Stimulated activated memory B cell treated with anti-CD40 and anti-IgM and Interleukin-4, amounts not matched to agents 10 μg/mL and 1 μg/mL and 100 μg/mL, for 72 hours (primary cell): ENCODE results near the gene ZNF319.

Source experiments
- ATAC-seq: fragments of 150-1000 bp; cut with Tn5 transposase; 2 replicates; pipeline ENCODE4 v1.10.0; 2021
- H3K27ac Mint-ChIP-seq: one replicate; pipeline ENCODE4 v1.8.0; 2022; ENCODE audit warnings: mild to moderate bottlenecking, mixed read lengths
- H3K27me3 Mint-ChIP-seq: one replicate; pipeline ENCODE4 v1.8.0; 2022; ENCODE audit warnings: mixed read lengths
- H3K36me3 Mint-ChIP-seq: one replicate; pipeline ENCODE4 v1.8.0; 2022; ENCODE audit warnings: mixed read lengths
- H3K4me1 Mint-ChIP-seq: one replicate; pipeline ENCODE4 v1.8.0; 2022; ENCODE audit warnings: mixed read lengths
- H3K4me3 Mint-ChIP-seq: one replicate; pipeline ENCODE4 v1.8.0; 2022; ENCODE audit warnings: mild to moderate bottlenecking, moderate library complexity, mixed read lengths
- H3K9me3 Mint-ChIP-seq: one replicate; pipeline ENCODE4 v1.8.0; 2022; ENCODE audit warnings: mixed read lengths

ZNF319 gene

GRCh38 chr16:58040945-58041627 lies 40.6 kb upstream of the ZNF319 start:
- H3K9me3 Mint-ChIP-seq = peaks cover 3% of the 10 kb centered on the region
- no peak for ATAC-seq
- no peak overlapping the region for H3K4me3 Mint-ChIP-seq
- H3K27ac Mint-ChIP-seq = no peak overlapping the region
- no peaks in the 10 kb centered on the region for H3K4me1 Mint-ChIP-seq
- H3K27me3 Mint-ChIP-seq = no peaks in the 10 kb centered on the region
- H3K36me3 Mint-ChIP-seq = no peaks in the 10 kb centered on the region

GRCh38 chr16:58040496-58040846 lies 40.0 kb upstream of the ZNF319 start:
- Mint-ChIP-seq H3K27ac (no peak overlapping the region), H3K4me1 (no peaks in the 10 kb centered on the region), H3K9me3 (peaks cover 3% of the 10 kb centered on the region), H3K27me3 (peaks cover 2% of the 10 kb centered on the region), H3K36me3 (no peaks in the 10 kb centered on the region), H3K4me3 (no peak overlapping the region)
- ATAC-seq = no peak

- H3K9me3 Mint-ChIP-seq = peaks cover 3% of the 10 kb centered on the region
Observed at GRCh38 chr16:58039829-58040495, 39.5 kb upstream of the ZNF319 start.

GRCh38 chr16:58038219-58038641 lies 37.8 kb upstream of the ZNF319 start:
- Mint-ChIP-seq H3K4me3 (no peak overlapping the region), H3K27me3 (peaks cover 13% of the 10 kb centered on the region), H3K4me1 (peaks cover 8% of the 10 kb centered on the region), H3K27ac (no peak overlapping the region), H3K9me3 (peaks cover 3% of the 10 kb centered on the region), H3K36me3 (no peaks in the 10 kb centered on the region)
- ATAC-seq = no peak

More at GRCh38 chr16:58039829-58040495, 39.5 kb upstream of the ZNF319 start:
- H3K27ac Mint-ChIP-seq = no peak overlapping the region
- H3K27me3 Mint-ChIP-seq = peaks cover 7% of the 10 kb centered on the region
- no peak for ATAC-seq
- H3K4me1 Mint-ChIP-seq = peaks cover 3% of the 10 kb centered on the region
- no peak overlapping the region for H3K4me3 Mint-ChIP-seq
- no peaks in the 10 kb centered on the region for H3K36me3 Mint-ChIP-seq

- H3K4me1 Mint-ChIP-seq = peaks cover 8% of the 10 kb centered on the region
- no peak for ATAC-seq
- peaks cover 3% of the 10 kb centered on the region for H3K9me3 Mint-ChIP-seq
- no peak overlapping the region for H3K4me3 Mint-ChIP-seq
- no peaks in the 10 kb centered on the region for H3K36me3 Mint-ChIP-seq
- no peak overlapping the region for H3K27ac Mint-ChIP-seq
- peaks cover 13% of the 10 kb centered on the region for H3K27me3 Mint-ChIP-seq
Observed at GRCh38 chr16:58037365-58038057, 37.0 kb upstream of the ZNF319 start.

GRCh38 chr16:58036943-58037342 lies 36.5 kb upstream of the ZNF319 start:
- H3K36me3 Mint-ChIP-seq = no peaks in the 10 kb centered on the region
- peaks cover 8% of the 10 kb centered on the region for H3K4me1 Mint-ChIP-seq
- H3K9me3 Mint-ChIP-seq = peaks cover 3% of the 10 kb centered on the region
- H3K27me3 Mint-ChIP-seq = peaks cover 13% of the 10 kb centered on the region
- no peak overlapping the region for H3K4me3 Mint-ChIP-seq
- H3K27ac Mint-ChIP-seq = no peak overlapping the region
- ATAC-seq = no peak

- peaks cover 8% of the 10 kb centered on the region for H3K4me1 Mint-ChIP-seq
- no peaks in the 10 kb centered on the region for H3K36me3 Mint-ChIP-seq
- H3K9me3 Mint-ChIP-seq = peaks cover 3% of the 10 kb centered on the region
- no peak for ATAC-seq
- peaks cover 13% of the 10 kb centered on the region for H3K27me3 Mint-ChIP-seq
- H3K27ac Mint-ChIP-seq = no peak overlapping the region
- no peak overlapping the region for H3K4me3 Mint-ChIP-seq
Observed at GRCh38 chr16:58035356-58036170, 35.1 kb upstream of the ZNF319 start.

GRCh38 chr16:58034774-58035173 lies 34.3 kb upstream of the ZNF319 start:
- Mint-ChIP-seq H3K27me3 (peaks cover 18% of the 10 kb centered on the region), H3K27ac (no peak overlapping the region), H3K4me1 (peaks cover 8% of the 10 kb centered on the region), H3K4me3 (no peak overlapping the region), H3K36me3 (no peaks in the 10 kb centered on the region), H3K9me3 (peaks cover 3% of the 10 kb centered on the region)
- no peak for ATAC-seq

- H3K36me3 Mint-ChIP-seq = no peaks in the 10 kb centered on the region
- H3K27ac Mint-ChIP-seq = no peak overlapping the region
- H3K4me1 Mint-ChIP-seq = peaks cover 8% of the 10 kb centered on the region
- no peak overlapping the region for H3K4me3 Mint-ChIP-seq
- peaks cover 23% of the 10 kb centered on the region for H3K27me3 Mint-ChIP-seq
- peaks cover 3% of the 10 kb centered on the region for H3K9me3 Mint-ChIP-seq
- ATAC-seq = no peak
Observed at GRCh38 chr16:58034128-58034685, 33.7 kb upstream of the ZNF319 start.

- H3K4me3 Mint-ChIP-seq = no peak overlapping the region
- ATAC-seq = no peak
- no peaks in the 10 kb centered on the region for H3K36me3 Mint-ChIP-seq
- no peak overlapping the region for H3K27ac Mint-ChIP-seq
- peaks cover 8% of the 10 kb centered on the region for H3K4me1 Mint-ChIP-seq
- H3K9me3 Mint-ChIP-seq = peaks cover 3% of the 10 kb centered on the region
- peaks cover 38% of the 10 kb centered on the region for H3K27me3 Mint-ChIP-seq
Observed at GRCh38 chr16:58032710-58033293, 32.3 kb upstream of the ZNF319 start.

- no peak overlapping the region for H3K4me3 Mint-ChIP-seq
- peaks cover 8% of the 10 kb centered on the region for H3K4me1 Mint-ChIP-seq
- H3K36me3 Mint-ChIP-seq = no peaks in the 10 kb centered on the region
- H3K27me3 Mint-ChIP-seq = peaks cover 42% of the 10 kb centered on the region
- ATAC-seq = no peak
- H3K27ac Mint-ChIP-seq = no peak overlapping the region
- H3K9me3 Mint-ChIP-seq = no peaks in the 10 kb centered on the region
Observed at GRCh38 chr16:58031016-58031800, 30.7 kb upstream of the ZNF319 start.

GRCh38 chr16:58030136-58030840 lies 29.8 kb upstream of the ZNF319 start:
- Mint-ChIP-seq H3K27ac (no peak overlapping the region), H3K4me3 (no peak overlapping the region), H3K36me3 (no peaks in the 10 kb centered on the region), H3K9me3 (no peaks in the 10 kb centered on the region), H3K27me3 (peaks cover 38% of the 10 kb centered on the region), H3K4me1 (peaks cover 8% of the 10 kb centered on the region)
- ATAC-seq = no peak

GRCh38 chr16:58029410-58029809 lies 28.9 kb upstream of the ZNF319 start:
- Mint-ChIP-seq H3K27me3 (peaks cover 30% of the 10 kb centered on the region), H3K9me3 (no peaks in the 10 kb centered on the region), H3K36me3 (no peaks in the 10 kb centered on the region), H3K4me1 (peaks cover 9% of the 10 kb centered on the region), H3K4me3 (no peak overlapping the region), H3K27ac (no peak overlapping the region)
- no peak for ATAC-seq
